ENCODE results near the gene ALDH1A1. TPM values are rescaled to one million over a fixed set of nuclear protein-coding genes. Genes with fewer than 3 reads are reported as not detected.

ALDH1A1 gene
- total RNA-seq, 1 experiment from 2014 or later, result not detected

- H3K36me3 ChIP-seq, result no peaks in the 10 kb centered on the region
- DNase-seq (ENCODE audit: low read depth in 1 of 2, low spot score in 2 of 2), result no peak
- H3K4me3 ChIP-seq, result no peak overlapping the region
- no peaks in the 10 kb centered on the region for H3K4me1 ChIP-seq (replicated peaks)
- no peaks in the 10 kb centered on the region for H3K9me3 ChIP-seq (replicated peaks)
- no peak overlapping the region for H3K27ac ChIP-seq
- H3K27me3 ChIP-seq (replicated peaks), result no peaks in the 10 kb centered on the region
Observed at GRCh38 chr9:72912476-72913381, 40.1 kb downstream of the ALDH1A1 start.

DNA sequence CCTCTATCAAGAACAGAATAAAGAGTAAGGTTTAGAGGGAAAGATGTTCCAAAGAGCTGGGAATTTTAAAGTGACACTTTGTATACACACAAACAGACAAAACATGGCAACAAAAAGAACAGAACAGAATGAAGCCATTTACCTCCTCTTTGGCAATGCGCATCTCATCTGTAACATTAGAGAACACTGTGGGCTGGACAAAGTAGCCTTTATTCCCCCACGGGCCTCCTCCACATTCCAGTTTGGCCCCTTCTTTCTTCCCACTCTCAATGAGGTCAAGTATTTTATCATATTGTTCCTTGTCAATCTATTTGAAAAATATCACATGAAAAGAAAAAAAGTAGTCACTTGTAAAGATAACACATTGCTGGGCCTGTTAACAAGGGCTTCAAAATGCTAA lies 41.0 kb downstream of the ALDH1A1 start:
- no peaks in the 10 kb centered on the region for H3K36me3 ChIP-seq
- no peak overlapping the region for H3K4me3 ChIP-seq
- no peak for DNase-seq (ENCODE audit: low read depth in 1 of 2, low spot score in 2 of 2)
- no peaks in the 10 kb centered on the region for H3K27me3 ChIP-seq (replicated peaks)
- no peak overlapping the region for H3K27ac ChIP-seq
- no peaks in the 10 kb centered on the region for H3K9me3 ChIP-seq (replicated peaks)
- H3K4me1 ChIP-seq (replicated peaks), result no peaks in the 10 kb centered on the region

DNA sequence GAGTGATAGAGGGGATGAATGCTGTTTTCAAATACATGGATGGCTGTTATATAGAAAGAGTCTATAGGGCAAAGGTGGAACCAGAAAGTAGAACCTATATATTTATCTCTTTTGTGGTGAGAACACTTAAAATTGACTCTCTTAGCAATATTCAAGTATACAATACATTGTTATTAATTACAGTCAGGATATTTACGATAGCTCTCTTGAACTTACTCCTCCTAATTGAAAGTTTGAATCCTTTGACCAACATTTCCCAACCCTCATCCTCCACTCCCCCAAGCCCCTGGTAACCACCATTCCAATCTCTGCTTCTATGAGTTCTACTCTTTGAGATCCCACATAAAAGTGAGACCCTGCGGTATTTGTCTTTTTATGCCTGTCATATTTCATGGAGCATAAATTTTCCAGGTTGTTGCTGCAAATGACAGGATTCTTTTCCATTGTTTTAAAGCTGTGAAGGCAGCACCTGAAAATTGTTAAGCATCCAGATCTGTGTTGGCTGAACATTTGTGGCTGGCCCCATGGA lies 41.5 kb downstream of the ALDH1A1 start:
- Histone ChIP-seq H3K4me3 (no peak overlapping the region), H3K4me1 (replicated peaks) (no peaks in the 10 kb centered on the region), H3K27me3 (replicated peaks) (no peaks in the 10 kb centered on the region), H3K27ac (no peak overlapping the region), H3K9me3 (replicated peaks) (no peaks in the 10 kb centered on the region), H3K36me3 (no peaks in the 10 kb centered on the region)
- DNase-seq (ENCODE audit: low read depth in 1 of 2, low spot score in 2 of 2), result no peak

GRCh38 chr9:72909428-72909827 lies 43.4 kb downstream of the ALDH1A1 start:
- DNase-seq (ENCODE audit: low read depth in 1 of 2, low spot score in 2 of 2), result no peak
- H3K9me3 ChIP-seq (replicated peaks), result no peaks in the 10 kb centered on the region
- no peaks in the 10 kb centered on the region for H3K36me3 ChIP-seq
- H3K27ac ChIP-seq, result no peak overlapping the region
- H3K4me1 ChIP-seq (replicated peaks), result no peaks in the 10 kb centered on the region
- H3K27me3 ChIP-seq (replicated peaks), result no peaks in the 10 kb centered on the region
- H3K4me3 ChIP-seq, result no peak overlapping the region

DNA sequence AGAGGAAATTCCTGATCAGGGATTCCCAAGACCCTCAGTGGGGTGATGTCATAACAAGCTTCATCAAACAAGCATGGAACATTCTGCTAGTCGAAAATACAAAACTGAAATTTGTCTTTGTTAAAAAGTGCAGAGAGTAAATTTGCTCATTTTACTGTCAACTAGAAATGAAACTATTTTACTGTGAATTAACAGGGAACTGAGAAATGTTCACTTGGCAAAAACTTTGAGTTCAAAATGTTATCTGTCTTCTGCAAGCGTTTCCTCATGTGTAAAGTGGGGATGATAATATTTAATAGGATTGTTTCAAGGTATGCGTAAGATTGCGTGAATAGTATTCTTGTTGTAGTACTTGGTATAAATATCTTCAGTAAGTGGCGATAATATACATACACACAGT lies 45.4 kb downstream of the ALDH1A1 start:
- Histone ChIP-seq H3K9me3 (replicated peaks) (no peaks in the 10 kb centered on the region), H3K27ac (no peak overlapping the region), H3K27me3 (replicated peaks) (no peaks in the 10 kb centered on the region), H3K4me1 (replicated peaks) (no peaks in the 10 kb centered on the region), H3K4me3 (no peak overlapping the region), H3K36me3 (no peaks in the 10 kb centered on the region)
- DNase-seq (ENCODE audit: low read depth in 1 of 2, low spot score in 2 of 2), result no peak

- no peak for DNase-seq (ENCODE audit: low read depth in 1 of 2, low spot score in 2 of 2)
- H3K27ac ChIP-seq, result no peak overlapping the region
- H3K4me1 ChIP-seq (replicated peaks), result no peaks in the 10 kb centered on the region
- no peaks in the 10 kb centered on the region for H3K9me3 ChIP-seq (replicated peaks)
- no peak overlapping the region for H3K4me3 ChIP-seq
- H3K27me3 ChIP-seq (replicated peaks), result no peaks in the 10 kb centered on the region
- no peaks in the 10 kb centered on the region for H3K36me3 ChIP-seq
Observed at GRCh38 chr9:72906810-72907209, 46.0 kb downstream of the ALDH1A1 start.

- peaks cover 4% of the 10 kb centered on the region; the same call in 1 of the 2 replicates for H3K27me3 ChIP-seq (replicated peaks)
- H3K4me3 ChIP-seq, result no peak overlapping the region
- no peaks in the 10 kb centered on the region for H3K4me1 ChIP-seq (replicated peaks)
- no peaks in the 10 kb centered on the region for H3K9me3 ChIP-seq (replicated peaks)
- no peak for DNase-seq (ENCODE audit: low read depth in 1 of 2, low spot score in 2 of 2)
- no peaks in the 10 kb centered on the region for H3K36me3 ChIP-seq
- H3K27ac ChIP-seq, result no peak overlapping the region
Observed at GRCh38 chr9:72905514-72906480, 47.1 kb downstream of the ALDH1A1 start.

GRCh38 chr9:72904267-72905093 lies 48.4 kb downstream of the ALDH1A1 start:
- no peaks in the 10 kb centered on the region for H3K36me3 ChIP-seq
- no peaks in the 10 kb centered on the region for H3K9me3 ChIP-seq (replicated peaks)
- H3K4me1 ChIP-seq (replicated peaks), result no peaks in the 10 kb centered on the region
- no peak overlapping the region for H3K27ac ChIP-seq
- peaks cover 6% of the 10 kb centered on the region; the same call in 1 of the 2 replicates for H3K27me3 ChIP-seq (replicated peaks)
- no peak for DNase-seq (ENCODE audit: low read depth in 1 of 2, low spot score in 2 of 2)
- H3K4me3 ChIP-seq, result no peak overlapping the region

- Histone ChIP-seq H3K4me3 (no peak overlapping the region), H3K27ac (no peak overlapping the region), H3K4me1 (replicated peaks) (no peaks in the 10 kb centered on the region), H3K9me3 (replicated peaks) (no peaks in the 10 kb centered on the region), H3K36me3 (no peaks in the 10 kb centered on the region), H3K27me3 (replicated peaks) (peaks cover 6% of the 10 kb centered on the region; the same call in 1 of the 2 replicates)
- DNase-seq (ENCODE audit: low read depth in 1 of 2, low spot score in 2 of 2), result no peak
Observed at GRCh38 chr9:72903103-72903502, 49.8 kb downstream of the ALDH1A1 start.

- Histone ChIP-seq H3K27ac (no peak overlapping the region), H3K4me3 (no peak overlapping the region), H3K36me3 (no peaks in the 10 kb centered on the region), H3K27me3 (replicated peaks) (peaks cover 6% of the 10 kb centered on the region; the same call in 1 of the 2 replicates), H3K9me3 (replicated peaks) (no peaks in the 10 kb centered on the region), H3K4me1 (replicated peaks) (no peaks in the 10 kb centered on the region)
- no peak for DNase-seq (ENCODE audit: low read depth in 1 of 2, low spot score in 2 of 2)
Observed at GRCh38 chr9:72902268-72902667, 50.6 kb downstream of the ALDH1A1 start.

DNA sequence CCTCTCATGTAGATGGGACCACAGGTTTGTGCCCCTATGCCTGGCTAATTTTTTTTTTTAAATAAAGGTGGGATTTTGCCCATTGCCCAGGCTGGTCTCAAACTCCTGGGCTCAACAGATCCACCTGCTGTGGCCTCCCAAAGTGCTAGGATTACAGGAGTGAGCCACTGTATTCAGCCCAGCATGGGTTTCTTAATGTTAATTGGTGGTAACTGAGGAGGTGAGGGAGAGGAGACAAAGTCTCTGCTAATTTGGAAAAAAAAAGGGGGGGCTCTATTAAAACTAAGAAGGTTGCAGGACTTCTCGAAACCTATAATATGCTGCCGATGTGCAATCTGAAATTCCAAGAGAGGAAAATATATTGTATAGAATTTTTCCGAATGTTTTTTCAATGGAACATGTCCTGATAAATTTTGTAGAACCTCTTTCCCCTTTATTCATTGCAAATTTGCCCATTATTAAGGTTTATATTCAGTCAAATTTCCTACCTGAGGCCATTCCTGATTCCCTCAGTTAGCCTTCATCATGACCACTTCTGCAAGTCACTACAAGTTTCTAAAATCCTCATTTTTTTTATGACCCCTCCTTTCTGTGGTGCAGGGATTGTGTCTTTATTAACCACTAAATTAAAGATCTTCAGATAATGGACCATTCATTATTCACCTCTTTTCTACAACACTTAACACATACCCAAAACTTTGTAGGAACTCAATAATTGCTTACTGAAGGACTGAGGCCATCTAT lies 52.9 kb downstream of the ALDH1A1 start:
- Histone ChIP-seq H3K27me3 (replicated peaks) (peaks cover 6% of the 10 kb centered on the region; the same call in 1 of the 2 replicates), H3K4me1 (replicated peaks) (no peaks in the 10 kb centered on the region), H3K9me3 (replicated peaks) (no peaks in the 10 kb centered on the region), H3K4me3 (no peak overlapping the region), H3K36me3 (no peaks in the 10 kb centered on the region), H3K27ac (no peak overlapping the region)
- DNase-seq (ENCODE audit: low read depth in 1 of 2, low spot score in 2 of 2), result no peak

DNA sequence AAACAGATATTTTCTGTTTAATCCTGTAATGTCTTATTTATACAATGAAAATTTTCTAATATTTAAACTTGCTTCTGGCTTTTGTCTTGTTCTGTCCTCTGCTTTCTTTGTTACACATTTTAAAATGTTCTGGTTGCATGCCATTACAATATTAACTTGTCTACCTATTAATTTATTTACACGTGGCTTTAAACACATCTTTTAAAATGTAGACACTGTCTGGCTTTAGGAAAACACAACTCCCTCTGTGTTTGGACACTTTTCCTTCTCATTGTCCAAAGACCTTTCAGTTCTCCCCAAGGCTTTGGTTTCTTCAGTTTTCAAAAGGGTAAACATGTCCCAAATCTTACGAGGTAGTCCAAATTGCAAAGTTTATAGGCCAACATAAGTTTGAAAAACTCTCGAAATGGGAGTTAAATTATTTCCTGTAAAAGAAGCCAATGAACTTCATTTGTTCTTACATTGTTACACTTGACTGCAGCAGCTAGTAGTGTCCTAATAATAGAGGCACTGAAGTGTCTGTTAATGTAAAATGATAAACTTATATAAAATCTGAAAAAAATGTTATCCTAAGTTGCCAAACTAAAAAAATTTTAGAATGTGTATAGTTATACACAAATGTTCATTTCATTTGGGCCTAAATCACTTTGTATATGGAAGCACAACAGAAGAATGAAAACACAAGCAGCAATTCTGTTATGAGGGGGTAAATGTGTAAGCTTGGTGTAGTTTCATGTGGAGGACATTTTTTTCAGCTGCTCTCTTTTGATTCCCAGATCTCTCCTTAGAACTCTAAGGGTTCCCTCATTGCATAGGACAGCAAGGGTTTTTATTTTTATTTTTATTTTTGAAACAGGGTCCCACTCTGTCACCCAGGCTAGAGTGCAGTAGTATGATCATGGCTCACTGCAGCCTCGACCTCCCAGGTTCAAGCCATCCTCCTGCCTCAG lies 53.8 kb downstream of the ALDH1A1 start:
- H3K27me3 ChIP-seq (replicated peaks), result peaks cover 6% of the 10 kb centered on the region; the same call in 1 of the 2 replicates
- H3K9me3 ChIP-seq (replicated peaks), result no peaks in the 10 kb centered on the region
- no peak overlapping the region for H3K27ac ChIP-seq
- no peak for DNase-seq (ENCODE audit: low read depth in 1 of 2, low spot score in 2 of 2)
- no peaks in the 10 kb centered on the region for H3K4me1 ChIP-seq (replicated peaks)
- no peaks in the 10 kb centered on the region for H3K36me3 ChIP-seq
- no peak overlapping the region for H3K4me3 ChIP-seq

All from SJSA1 (cell line).